ENCODE results near the gene ZNF786.

DNA sequence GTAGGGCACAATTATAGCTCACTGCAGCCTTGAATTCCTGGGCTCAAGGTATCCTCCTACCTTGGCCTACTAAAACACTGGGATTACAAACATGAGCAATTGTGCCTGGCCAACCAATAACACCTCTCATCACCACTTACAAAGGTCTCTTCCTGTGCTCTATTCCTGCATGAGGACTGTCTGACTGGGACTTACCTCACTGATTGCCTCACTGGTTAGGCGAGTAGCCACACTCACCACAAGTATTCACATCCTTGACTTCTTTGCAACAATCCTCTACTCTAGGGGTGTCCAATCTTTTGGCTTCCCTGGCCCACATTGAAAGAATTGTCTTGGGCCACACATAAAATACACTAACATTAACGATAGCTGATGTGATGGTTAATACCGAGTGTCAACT is 39.6 kb downstream of the ZNF786 start:
- TF ChIP-seq POLR2A (IDR thresholded peaks at IDR 0.05) (no peak), POLR2AphosphoS5 (IDR thresholded peaks at IDR 0.05) (no peak)
- TF ChIP-seq, protein P1, sequence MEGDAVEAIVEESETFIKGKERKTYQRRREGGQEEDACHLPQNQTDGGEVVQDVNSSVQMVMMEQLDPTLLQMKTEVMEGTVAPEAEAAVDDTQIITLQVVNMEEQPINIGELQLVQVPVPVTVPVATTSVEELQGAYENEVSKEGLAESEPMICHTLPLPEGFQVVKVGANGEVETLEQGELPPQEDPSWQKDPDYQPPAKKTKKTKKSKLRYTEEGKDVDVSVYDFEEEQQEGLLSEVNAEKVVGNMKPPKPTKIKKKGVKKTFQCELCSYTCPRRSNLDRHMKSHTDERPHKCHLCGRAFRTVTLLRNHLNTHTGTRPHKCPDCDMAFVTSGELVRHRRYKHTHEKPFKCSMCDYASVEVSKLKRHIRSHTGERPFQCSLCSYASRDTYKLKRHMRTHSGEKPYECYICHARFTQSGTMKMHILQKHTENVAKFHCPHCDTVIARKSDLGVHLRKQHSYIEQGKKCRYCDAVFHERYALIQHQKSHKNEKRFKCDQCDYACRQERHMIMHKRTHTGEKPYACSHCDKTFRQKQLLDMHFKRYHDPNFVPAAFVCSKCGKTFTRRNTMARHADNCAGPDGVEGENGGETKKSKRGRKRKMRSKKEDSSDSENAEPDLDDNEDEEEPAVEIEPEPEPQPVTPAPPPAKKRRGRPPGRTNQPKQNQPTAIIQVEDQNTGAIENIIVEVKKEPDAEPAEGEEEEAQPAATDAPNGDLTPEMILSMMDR (IDR thresholded peaks at IDR 0.05): no peak

Data from prostate gland (tissue), 2 donors.